NOMO-1 treated with dmso at 0.1 percent for 144 hours (cell line): Measurements from ENCODE around the gene GPR63.

Source experiments
- DNase-seq: peaks from one replicate; lab custom pipeline; 2025; ENCODE audit not compliant: unreplicated experiment; lab: John Stamatoyannopoulos, UW

The GPR63 gene

GRCh38 chr6:96823743-96824142 lies 13.5 kb downstream of the GPR63 start:
- no peak for DNase-seq

- DNase-seq = no peak
Observed at GRCh38 chr6:96821034-96821433, 16.2 kb downstream of the GPR63 start.

GRCh38 chr6:96816301-96816817 lies 20.9 kb downstream of the GPR63 start:
- DNase-seq = no peak

GRCh38 chr6:96814625-96815024 lies 22.7 kb downstream of the GPR63 start:
- no peak for DNase-seq

GRCh38 chr6:96812077-96812703 lies 25.1 kb downstream of the GPR63 start:
- no peak for DNase-seq

- no peak for DNase-seq
Observed at GRCh38 chr6:96811670-96812069, 25.6 kb downstream of the GPR63 start.

GRCh38 chr6:96811136-96811535 lies 26.1 kb downstream of the GPR63 start:
- DNase-seq = no peak

- no peak for DNase-seq
Observed at GRCh38 chr6:96809119-96809518, 28.2 kb downstream of the GPR63 start.

GRCh38 chr6:96803106-96803481 lies 34.2 kb downstream of the GPR63 start:
- no peak for DNase-seq

GRCh38 chr6:96795481-96795880 lies 41.8 kb downstream of the GPR63 start:
- no peak for DNase-seq

GRCh38 chr6:96794980-96795379 lies 42.3 kb downstream of the GPR63 start:
- no peak for DNase-seq

GRCh38 chr6:96792561-96793190 lies 44.6 kb downstream of the GPR63 start:
- no peak for DNase-seq

- no peak for DNase-seq
Observed at GRCh38 chr6:96789871-96790270, 47.4 kb downstream of the GPR63 start.

- DNase-seq = no peak
Observed at GRCh38 chr6:96787846-96788580, 49.3 kb downstream of the GPR63 start.

GRCh38 chr6:96786336-96786735 lies 50.9 kb downstream of the GPR63 start:
- DNase-seq = peak; percentile 5

GRCh38 chr6:96784650-96785049 lies 52.6 kb downstream of the GPR63 start:
- DNase-seq = no peak

- no peak for DNase-seq
Observed at GRCh38 chr6:96783307-96783706, 54.0 kb downstream of the GPR63 start.

GRCh38 chr6:96781557-96781956 lies 55.7 kb downstream of the GPR63 start:
- no peak for DNase-seq

GRCh38 chr6:96777113-96777512 lies 60.2 kb downstream of the GPR63 start:
- DNase-seq = no peak

GRCh38 chr6:96775727-96776400 lies 61.4 kb downstream of the GPR63 start:
- DNase-seq = no peak

- no peak for DNase-seq
Observed at GRCh38 chr6:96766769-96767168, 70.5 kb downstream of the GPR63 start.

- DNase-seq = no peak
Observed at GRCh38 chr6:96762599-96762998, 74.7 kb downstream of the GPR63 start.
